Mesothelial cell of epicardium (in vitro differentiated cells): ENCODE measurements around the gene FAM184B. TPM values are rescaled to one million over a fixed set of nuclear protein-coding genes. Genes with fewer than 3 reads are reported as not detected.

ENCODE experiments used
- DNase-seq, 2 experiments: peaks; one replicate each; pipeline ENCODE4 v3.0.0; 2021; ENCODE audit warnings: low spot score in 2 of 2; ENCODE audit not compliant: unreplicated experiment in 2 of 2
- H3K27ac Mint-ChIP-seq: 2 replicates; pipeline ENCODE4 v1.8.0; 2021; ENCODE audit warnings: mixed read lengths
- H3K27me3 Mint-ChIP-seq: 2 replicates; pipeline ENCODE4 v1.8.0; 2021; ENCODE audit warnings: low read depth, mixed read lengths
- H3K36me3 Mint-ChIP-seq: 2 replicates; pipeline ENCODE4 v1.8.0; 2021; ENCODE audit warnings: mixed read lengths
- H3K4me1 Mint-ChIP-seq: 2 replicates; pipeline ENCODE4 v1.8.0; 2021; ENCODE audit warnings: mixed read lengths
- H3K4me3 Mint-ChIP-seq: 2 replicates; pipeline ENCODE4 v1.8.0; 2021; ENCODE audit warnings: mild to moderate bottlenecking, moderate library complexity, mixed read lengths
- H3K9me3 Mint-ChIP-seq: 2 replicates; pipeline ENCODE4 v1.8.0; 2021; ENCODE audit warnings: mixed read lengths
- total RNA-seq: library from RNA; stranded (reverse); gene quantifications from 3 replicates; pipeline ENCODE4 v1.2.1, GENCODE V29; 2021
- TF ChIP-seq, protein P1 (sequence below): fragments of 200-600 bp; sonication (generic); IDR thresholded peaks from one replicate; pipeline ENCODE4 v1.5.0; 2021; ENCODE audit warnings: antibody characterized with exemption; ENCODE audit not compliant: unreplicated experiment

Gene FAM184B
- total RNA-seq, 1 donor from 2014 or later = 0.04 TPM

DNA sequence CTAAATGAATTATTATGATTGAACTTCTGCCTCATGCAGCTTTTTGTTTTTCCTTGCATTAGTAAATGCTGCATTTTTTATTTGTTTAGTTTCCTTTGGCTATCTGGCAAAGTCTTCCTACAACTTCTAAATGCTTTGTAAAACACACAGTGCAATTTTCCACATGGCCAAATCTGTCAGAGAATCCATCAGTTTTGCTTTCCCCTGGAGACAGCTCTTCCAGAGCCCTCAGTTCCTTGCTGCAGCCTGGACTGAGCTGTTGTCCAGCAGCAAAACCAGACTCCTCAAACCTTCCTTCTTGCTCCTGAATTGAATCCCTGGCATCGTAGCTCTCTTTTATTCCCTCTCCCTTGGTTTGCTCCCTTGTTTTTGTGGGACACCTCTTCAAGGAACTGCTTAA lies 124.3 kb downstream of the FAM184B start:
- Mint-ChIP-seq H3K27ac (no peak overlapping the region), H3K4me1 (no peaks in the 10 kb centered on the region), H3K27me3 (peaks cover 28% of the 10 kb centered on the region), H3K4me3 (no peak overlapping the region), H3K9me3 (no peaks in the 10 kb centered on the region), H3K36me3 (no peaks in the 10 kb centered on the region)
- DNase-seq = no peak
- TF ChIP-seq, protein P1, sequence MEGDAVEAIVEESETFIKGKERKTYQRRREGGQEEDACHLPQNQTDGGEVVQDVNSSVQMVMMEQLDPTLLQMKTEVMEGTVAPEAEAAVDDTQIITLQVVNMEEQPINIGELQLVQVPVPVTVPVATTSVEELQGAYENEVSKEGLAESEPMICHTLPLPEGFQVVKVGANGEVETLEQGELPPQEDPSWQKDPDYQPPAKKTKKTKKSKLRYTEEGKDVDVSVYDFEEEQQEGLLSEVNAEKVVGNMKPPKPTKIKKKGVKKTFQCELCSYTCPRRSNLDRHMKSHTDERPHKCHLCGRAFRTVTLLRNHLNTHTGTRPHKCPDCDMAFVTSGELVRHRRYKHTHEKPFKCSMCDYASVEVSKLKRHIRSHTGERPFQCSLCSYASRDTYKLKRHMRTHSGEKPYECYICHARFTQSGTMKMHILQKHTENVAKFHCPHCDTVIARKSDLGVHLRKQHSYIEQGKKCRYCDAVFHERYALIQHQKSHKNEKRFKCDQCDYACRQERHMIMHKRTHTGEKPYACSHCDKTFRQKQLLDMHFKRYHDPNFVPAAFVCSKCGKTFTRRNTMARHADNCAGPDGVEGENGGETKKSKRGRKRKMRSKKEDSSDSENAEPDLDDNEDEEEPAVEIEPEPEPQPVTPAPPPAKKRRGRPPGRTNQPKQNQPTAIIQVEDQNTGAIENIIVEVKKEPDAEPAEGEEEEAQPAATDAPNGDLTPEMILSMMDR = no peak

DNA sequence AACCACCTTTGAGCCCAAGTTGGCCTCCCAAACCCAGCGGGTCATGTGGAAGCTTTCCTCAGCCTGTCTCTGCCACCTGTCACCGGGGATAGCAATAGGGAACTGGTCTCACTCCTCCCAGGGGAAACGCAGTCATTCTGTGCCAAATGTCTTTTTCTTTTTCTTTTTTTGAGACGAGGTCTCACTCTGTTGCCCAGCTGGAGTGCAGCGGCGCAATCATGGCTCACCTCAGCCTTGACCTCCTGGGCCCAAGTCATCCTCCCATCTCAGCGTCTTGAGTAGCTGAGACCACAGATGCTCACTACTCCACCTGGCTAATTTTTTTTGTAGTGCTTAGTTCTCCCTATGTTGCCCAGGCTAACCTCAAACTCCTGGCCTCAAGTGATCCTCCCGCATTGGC lies 126.7 kb downstream of the FAM184B start:
- TF ChIP-seq, protein P1 = no peak
- no peak overlapping the region for H3K27ac Mint-ChIP-seq
- H3K4me1 Mint-ChIP-seq = no peaks in the 10 kb centered on the region
- H3K4me3 Mint-ChIP-seq = no peak overlapping the region
- no peaks in the 10 kb centered on the region for H3K36me3 Mint-ChIP-seq
- peaks cover 23% of the 10 kb centered on the region for H3K27me3 Mint-ChIP-seq
- no peaks in the 10 kb centered on the region for H3K9me3 Mint-ChIP-seq
- DNase-seq = no peak

DNA sequence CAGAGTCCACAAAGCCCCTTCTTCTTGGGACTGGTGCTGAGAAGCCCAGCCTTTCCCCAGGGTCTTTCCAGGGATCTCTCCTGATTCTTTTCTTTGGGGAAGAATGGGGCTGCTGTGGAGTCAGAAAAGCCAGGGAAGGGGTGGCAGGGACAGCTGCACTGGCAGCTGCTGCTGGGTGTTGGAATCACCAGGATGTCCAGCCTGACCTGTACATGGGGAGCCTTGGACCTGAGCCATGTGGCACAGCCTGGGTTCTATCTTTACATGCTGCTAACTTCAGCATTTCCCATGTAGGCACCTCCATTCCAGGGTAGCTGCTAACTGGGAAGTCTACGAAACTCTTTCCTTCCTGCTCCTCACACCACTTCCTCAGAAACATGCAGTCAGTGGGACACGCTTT lies 131.0 kb downstream of the FAM184B start:
- Mint-ChIP-seq H3K9me3 (peaks cover 3% of the 10 kb centered on the region), H3K4me1 (no peaks in the 10 kb centered on the region), H3K4me3 (no peak overlapping the region), H3K27ac (no peak overlapping the region), H3K36me3 (no peaks in the 10 kb centered on the region), H3K27me3 (peaks cover under 1% of the 10 kb centered on the region)
- TF ChIP-seq, protein P1 = no peak
- DNase-seq = no peak

DNA sequence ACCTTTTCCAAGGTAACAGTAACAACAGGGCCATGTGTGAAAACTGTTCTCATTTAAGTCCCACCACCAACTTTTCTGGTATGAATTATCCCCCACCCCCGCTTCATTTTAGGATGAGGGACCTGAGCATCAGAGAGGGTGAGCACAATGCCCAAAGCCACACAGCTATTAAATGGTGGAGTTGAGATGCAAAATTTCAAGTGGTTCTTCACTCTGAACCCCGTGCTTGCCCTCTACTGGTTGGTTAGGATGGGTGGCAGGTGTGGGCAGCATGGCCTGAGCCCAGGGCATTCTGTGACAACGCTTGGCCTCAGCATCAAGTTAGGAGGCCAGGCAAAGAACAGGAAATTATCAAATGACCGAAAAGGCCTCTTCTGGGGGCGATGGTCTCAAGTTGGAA lies 133.5 kb downstream of the FAM184B start:
- H3K27ac Mint-ChIP-seq = no peak overlapping the region
- H3K9me3 Mint-ChIP-seq = peaks cover 19% of the 10 kb centered on the region
- no peak overlapping the region for H3K4me3 Mint-ChIP-seq
- no peaks in the 10 kb centered on the region for H3K4me1 Mint-ChIP-seq
- no peaks in the 10 kb centered on the region for H3K27me3 Mint-ChIP-seq
- TF ChIP-seq, protein P1 = no peak
- no peak for DNase-seq
- H3K36me3 Mint-ChIP-seq = peaks cover 7% of the 10 kb centered on the region

DNA sequence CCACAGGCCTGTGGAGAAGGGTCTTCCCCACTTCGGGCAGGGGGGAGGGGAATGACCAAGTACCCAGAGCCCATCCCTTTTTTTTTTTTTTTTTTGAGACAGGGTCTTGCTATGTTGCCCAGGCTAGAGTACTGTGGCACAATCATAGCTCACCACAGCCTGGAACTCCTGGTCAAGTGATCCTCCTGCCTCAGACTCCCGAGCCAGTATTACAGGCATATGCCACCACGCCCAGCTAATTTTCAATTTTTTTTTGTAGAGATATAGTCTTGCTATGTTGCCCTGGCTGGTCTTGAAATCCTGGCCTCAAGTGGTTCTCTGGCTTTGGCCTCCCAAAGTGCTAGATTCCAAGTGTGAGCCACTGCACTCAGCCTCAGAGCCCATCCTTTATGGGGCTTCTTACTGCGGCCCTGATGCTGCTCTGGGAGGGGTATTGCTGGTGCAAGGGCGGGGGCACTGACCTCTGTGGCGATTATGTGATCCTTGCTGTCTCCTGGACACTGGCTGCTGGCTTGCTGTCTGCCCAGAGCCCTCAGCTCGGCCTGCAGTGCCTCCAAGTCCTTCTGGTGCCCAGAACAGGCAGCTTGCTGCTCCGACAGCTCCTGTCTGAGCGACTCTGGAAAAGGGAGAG lies 134.1 kb downstream of the FAM184B start:
- no peaks in the 10 kb centered on the region for H3K4me1 Mint-ChIP-seq
- DNase-seq = no peak
- H3K4me3 Mint-ChIP-seq = no peak overlapping the region
- no peak overlapping the region for H3K27ac Mint-ChIP-seq
- H3K9me3 Mint-ChIP-seq = peaks cover 26% of the 10 kb centered on the region
- H3K27me3 Mint-ChIP-seq = no peaks in the 10 kb centered on the region
- H3K36me3 Mint-ChIP-seq = peaks cover 13% of the 10 kb centered on the region
- TF ChIP-seq, protein P1 = no peak

DNA sequence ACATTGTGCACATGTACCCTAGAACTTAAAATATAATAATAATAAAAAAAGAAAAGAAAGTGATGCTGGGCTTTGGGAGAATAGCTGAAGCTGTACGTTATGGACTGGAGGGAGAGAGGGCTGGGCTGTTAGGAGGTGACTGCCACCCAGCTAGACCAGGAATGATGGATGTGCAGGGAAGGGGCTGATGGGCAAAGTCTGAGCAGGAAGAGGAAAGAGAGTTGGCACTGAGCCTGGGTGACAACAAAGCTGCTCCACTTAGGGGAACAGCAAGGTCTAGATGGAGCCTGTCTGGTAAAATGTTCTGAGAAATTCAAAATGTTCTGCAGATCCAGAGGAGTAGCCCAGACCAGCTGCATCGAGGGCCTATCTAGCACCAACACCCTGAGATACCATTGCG lies 134.7 kb downstream of the FAM184B start:
- H3K9me3 Mint-ChIP-seq = peaks cover 26% of the 10 kb centered on the region
- no peak overlapping the region for H3K4me3 Mint-ChIP-seq
- H3K27ac Mint-ChIP-seq = no peak overlapping the region
- H3K4me1 Mint-ChIP-seq = no peaks in the 10 kb centered on the region
- no peak for DNase-seq
- peaks cover 15% of the 10 kb centered on the region for H3K36me3 Mint-ChIP-seq
- no peaks in the 10 kb centered on the region for H3K27me3 Mint-ChIP-seq
- TF ChIP-seq, protein P1 = no peak
